ENCODE results near the gene SPAG16. TPM values are rescaled to one million over a fixed set of nuclear protein-coding genes. Genes with fewer than 3 reads are reported as not detected.
A peak's percentile ranks its signal among the peaks of the same experiment; 100 is the strongest.

The SPAG16 gene
- total RNA-seq, 1 donor from 2014 or later, result 18.7 TPM

DNA sequence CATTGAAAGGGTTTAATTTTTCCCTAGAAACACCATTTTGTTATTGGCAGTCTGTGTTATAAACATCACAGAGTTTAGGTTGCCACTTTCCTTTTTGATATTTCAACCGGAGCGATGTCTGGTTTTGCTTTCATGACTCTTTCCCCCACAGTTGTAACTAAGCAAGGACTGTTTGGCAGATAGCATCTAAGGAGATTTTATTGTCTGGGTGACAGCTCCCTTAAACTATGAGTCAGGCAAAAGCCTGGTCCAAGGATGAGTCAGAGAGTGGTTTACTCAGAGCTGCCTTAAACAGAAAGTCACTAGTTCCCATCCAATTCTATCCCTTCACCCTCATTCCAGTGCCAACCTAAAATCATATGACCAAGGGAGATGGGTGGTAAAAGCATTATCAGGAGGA lies 785.0 kb downstream of the SPAG16 start:
- Mint-ChIP-seq H3K9me3 (ENCODE audit: low read depth) (no peaks in the 10 kb centered on the region), H3K4me3 (ENCODE audit: unreplicated experiment) (peak overlapping the region; percentile 49), H3K27ac (ENCODE audit: unreplicated experiment) (peak overlapping the region; percentile 73), H3K36me3 (ENCODE audit: low read depth) (no peaks in the 10 kb centered on the region), H3K27me3 (ENCODE audit: low read depth) (no peaks in the 10 kb centered on the region), H3K4me1 (ENCODE audit: low read depth) (peaks cover 10% of the 10 kb centered on the region)
- TF ChIP-seq, protein P1, sequence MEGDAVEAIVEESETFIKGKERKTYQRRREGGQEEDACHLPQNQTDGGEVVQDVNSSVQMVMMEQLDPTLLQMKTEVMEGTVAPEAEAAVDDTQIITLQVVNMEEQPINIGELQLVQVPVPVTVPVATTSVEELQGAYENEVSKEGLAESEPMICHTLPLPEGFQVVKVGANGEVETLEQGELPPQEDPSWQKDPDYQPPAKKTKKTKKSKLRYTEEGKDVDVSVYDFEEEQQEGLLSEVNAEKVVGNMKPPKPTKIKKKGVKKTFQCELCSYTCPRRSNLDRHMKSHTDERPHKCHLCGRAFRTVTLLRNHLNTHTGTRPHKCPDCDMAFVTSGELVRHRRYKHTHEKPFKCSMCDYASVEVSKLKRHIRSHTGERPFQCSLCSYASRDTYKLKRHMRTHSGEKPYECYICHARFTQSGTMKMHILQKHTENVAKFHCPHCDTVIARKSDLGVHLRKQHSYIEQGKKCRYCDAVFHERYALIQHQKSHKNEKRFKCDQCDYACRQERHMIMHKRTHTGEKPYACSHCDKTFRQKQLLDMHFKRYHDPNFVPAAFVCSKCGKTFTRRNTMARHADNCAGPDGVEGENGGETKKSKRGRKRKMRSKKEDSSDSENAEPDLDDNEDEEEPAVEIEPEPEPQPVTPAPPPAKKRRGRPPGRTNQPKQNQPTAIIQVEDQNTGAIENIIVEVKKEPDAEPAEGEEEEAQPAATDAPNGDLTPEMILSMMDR (IDR thresholded peaks at IDR 0.05), result no peak
- DNase-seq (ENCODE audit: low spot score), result no peak

- TF ChIP-seq, protein P1 (IDR thresholded peaks at IDR 0.05), result no peak
- Mint-ChIP-seq H3K27ac (ENCODE audit: unreplicated experiment) (peak overlapping the region; percentile 10), H3K27me3 (ENCODE audit: low read depth) (no peaks in the 10 kb centered on the region), H3K9me3 (ENCODE audit: low read depth) (no peaks in the 10 kb centered on the region), H3K4me1 (ENCODE audit: low read depth) (peaks cover 29% of the 10 kb centered on the region), H3K4me3 (ENCODE audit: unreplicated experiment) (no peak overlapping the region), H3K36me3 (ENCODE audit: low read depth) (no peaks in the 10 kb centered on the region)
- DNase-seq (ENCODE audit: low spot score), result no peak
Measured at GRCh38 chr2:214075456-214075855, 791.2 kb downstream of the SPAG16 start.

DNA sequence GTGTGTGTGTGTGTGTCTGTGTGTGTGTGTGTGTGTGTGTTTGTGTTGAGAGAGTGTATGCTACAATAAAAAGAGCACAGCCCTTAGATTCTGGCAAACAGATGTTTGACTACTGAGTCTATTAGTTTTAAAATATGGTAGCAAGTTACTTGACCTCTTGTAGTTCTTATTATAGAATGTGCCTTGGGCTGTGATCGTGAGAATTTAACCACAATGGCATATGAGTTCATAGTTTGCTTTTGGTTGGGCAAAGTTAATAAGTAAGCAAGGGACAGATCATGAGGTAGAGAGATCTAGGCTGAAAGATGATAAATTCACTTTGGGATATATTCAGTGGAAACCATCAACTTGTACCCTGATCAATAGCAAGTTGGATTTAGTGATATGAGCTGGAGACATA lies 792.3 kb downstream of the SPAG16 start:
- TF ChIP-seq, protein P1 (IDR thresholded peaks at IDR 0.05), result no peak
- H3K4me1 Mint-ChIP-seq (ENCODE audit: low read depth), result peaks cover 29% of the 10 kb centered on the region
- no peak overlapping the region for H3K4me3 Mint-ChIP-seq (ENCODE audit: unreplicated experiment)
- no peak overlapping the region for H3K27ac Mint-ChIP-seq (ENCODE audit: unreplicated experiment)
- H3K36me3 Mint-ChIP-seq (ENCODE audit: low read depth), result no peaks in the 10 kb centered on the region
- no peaks in the 10 kb centered on the region for H3K9me3 Mint-ChIP-seq (ENCODE audit: low read depth)
- H3K27me3 Mint-ChIP-seq (ENCODE audit: low read depth), result no peaks in the 10 kb centered on the region
- DNase-seq (ENCODE audit: low spot score), result no peak

DNA sequence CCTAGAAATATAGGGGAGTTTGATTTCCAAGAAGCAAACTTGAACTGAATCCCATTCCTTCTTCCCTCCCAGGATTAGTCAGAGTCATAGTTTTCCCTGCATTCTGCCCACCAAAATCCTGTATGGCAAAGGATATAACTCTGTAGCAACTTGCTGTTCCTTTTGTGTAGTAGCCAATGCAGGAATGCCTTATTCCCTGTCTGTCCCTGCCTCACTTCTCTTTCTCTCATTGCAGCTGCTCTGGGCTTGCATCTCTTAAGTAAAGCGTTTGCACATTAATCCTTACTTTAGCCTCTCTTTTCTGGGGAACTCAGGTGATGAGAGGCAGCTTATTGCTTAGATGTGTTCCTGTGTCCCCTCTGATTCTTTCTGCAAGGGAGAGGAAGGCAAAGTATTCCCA lies 793.5 kb downstream of the SPAG16 start:
- no peak overlapping the region for H3K27ac Mint-ChIP-seq (ENCODE audit: unreplicated experiment)
- no peak for DNase-seq (ENCODE audit: low spot score)
- no peak overlapping the region for H3K4me3 Mint-ChIP-seq (ENCODE audit: unreplicated experiment)
- no peaks in the 10 kb centered on the region for H3K9me3 Mint-ChIP-seq (ENCODE audit: low read depth)
- H3K27me3 Mint-ChIP-seq (ENCODE audit: low read depth), result no peaks in the 10 kb centered on the region
- peaks cover 29% of the 10 kb centered on the region for H3K4me1 Mint-ChIP-seq (ENCODE audit: low read depth)
- TF ChIP-seq, protein P1 (IDR thresholded peaks at IDR 0.05), result no peak
- H3K36me3 Mint-ChIP-seq (ENCODE audit: low read depth), result no peaks in the 10 kb centered on the region

GRCh38 chr2:214079032-214079431 lies 794.8 kb downstream of the SPAG16 start:
- Mint-ChIP-seq H3K36me3 (ENCODE audit: low read depth) (no peaks in the 10 kb centered on the region), H3K9me3 (ENCODE audit: low read depth) (no peaks in the 10 kb centered on the region), H3K27ac (ENCODE audit: unreplicated experiment) (no peak overlapping the region), H3K4me3 (ENCODE audit: unreplicated experiment) (no peak overlapping the region), H3K27me3 (ENCODE audit: low read depth) (no peaks in the 10 kb centered on the region), H3K4me1 (ENCODE audit: low read depth) (peaks cover 29% of the 10 kb centered on the region)
- no peak for DNase-seq (ENCODE audit: low spot score)
- TF ChIP-seq, protein P1 (IDR thresholded peaks at IDR 0.05), result peak; percentile 72
